Measurements from ENCODE around the gene UGT1A8. TPM values are rescaled to one million over a fixed set of nuclear protein-coding genes. Genes with fewer than 3 reads are reported as not detected.

UGT1A8 gene
- total and polyA plus RNA-seq, 2 donors (not counting 1 experiment from before 2014, with no cell fraction given): not detected

- DNase-seq: no peak
- Mint-ChIP-seq H3K27me3 (peaks cover 9% of the 10 kb centered on the region), H3K4me3 (no peak overlapping the region), H3K9me3 (ENCODE audit: insufficient read depth) (no peaks in the 10 kb centered on the region), H3K4me1 (no peaks in the 10 kb centered on the region), H3K27ac (no peak overlapping the region)
- no peak overlapping the region for H3K9ac ChIP-seq (ENCODE audit: low read length)
- POLR2A ChIA-PET: no interaction called here
- no peak overlapping the region for H3K4me2 ChIP-seq (replicated peaks; ENCODE audit: low read depth, low read length, poor library complexity, severe bottlenecking)
- WGBS (ENCODE audit: insufficient coverage): 74% methylated on average over 15 of the region's 17 CpGs
- intact Hi-C loops (cut with micrococcal nuclease): no loop called here
- no peak for ATAC-seq (ENCODE audit: low read depth)
- H3K4me3 ChIP-seq (ENCODE audit: control extremely low read depth in 1 of 5, extremely low read depth in 1 of 5, insufficient read depth in 1 of 5, low read depth in 2 of 5, low read length in 4 of 5): no peak overlapping the region
- TF ChIP-seq EZH2 (IDR thresholded peaks at IDR 0.05; ENCODE audit: borderline replicate concordance, insufficient read depth, low read depth, low read length, poor library complexity, severe bottlenecking) (no peak), CTCF (IDR thresholded peaks at IDR 0.05) (no peak)
- H3K79me2 ChIP-seq (ENCODE audit: control insufficient read depth, insufficient read depth, low read length): no peaks in the 10 kb centered on the region
- peaks cover 0 to 5% (median 0%) of the 10 kb centered on the region in 4 experiments for H3K27me3 ChIP-seq (replicated peaks in 1 of 4; ENCODE audit: control extremely low read depth in 1 of 4, control insufficient read depth in 3 of 4, insufficient read depth in 4 of 4, low read length in 3 of 4)
- H4K20me1 ChIP-seq (ENCODE audit: control insufficient read depth, insufficient read depth, low read length, poor library complexity, severe bottlenecking): no peaks in the 10 kb centered on the region
- no peaks in the 10 kb centered on the region for H3K36me3 ChIP-seq (replicated peaks in 1 of 2; ENCODE audit: control extremely low read depth in 1 of 2, control insufficient read depth in 1 of 2, extremely low read depth in 1 of 2, insufficient read depth in 2 of 2, low read length in 1 of 2)
- no peak overlapping the region for H2AFZ ChIP-seq (ENCODE audit: insufficient read depth, low read depth, low read length, poor library complexity, severe bottlenecking)
- H3K4me1 ChIP-seq (ENCODE audit: control insufficient read depth in 2 of 2, insufficient read depth in 2 of 2, low read length in 2 of 2): no peaks in the 10 kb centered on the region
- CTCF ChIA-PET: no interaction called here
- H3K27ac ChIP-seq (ENCODE audit: low read length in 2 of 2): no peak overlapping the region
- peaks cover 0 to 6% (median 0%) of the 10 kb centered on the region in 3 donors for H3K9me3 ChIP-seq (ENCODE audit: control extremely low read depth in 1 of 3, control insufficient read depth in 2 of 3, insufficient read depth in 1 of 3, low read length in 2 of 3)
Observed at GRCh38 chr2:233818639-233819621, 201.5 kb downstream of the UGT1A8 start.

Data from B cell (primary cell).